GM21526 (cell line): ENCODE data around the gene CORO6.
"Not testable (repeated sequence)": the region's sequence is repeated elsewhere in the genome, so short reads cannot be mapped to it uniquely, and the experiment has no call there.

ENCODE experiments used
- ATAC-seq: cut with Tn5 transposase; IDR thresholded peaks from one replicate; pipeline ENCODE4 v1.9.1; 2021; ENCODE audit warnings: moderate library complexity; ENCODE audit not compliant: unreplicated experiment, low FRiP score

CORO6 gene

GRCh38 chr17:29622337-29623282 is at the start of gene CORO6:
Gene CORO6 (minus strand): TSS chr17:29622912. CDS start chr17:29621421, 1,491 bp downstream.
- no peak for ATAC-seq

- ATAC-seq, result no peak
Observed at GRCh38 chr17:29671661-29672060, 48.9 kb upstream of the CORO6 start.

DNA sequence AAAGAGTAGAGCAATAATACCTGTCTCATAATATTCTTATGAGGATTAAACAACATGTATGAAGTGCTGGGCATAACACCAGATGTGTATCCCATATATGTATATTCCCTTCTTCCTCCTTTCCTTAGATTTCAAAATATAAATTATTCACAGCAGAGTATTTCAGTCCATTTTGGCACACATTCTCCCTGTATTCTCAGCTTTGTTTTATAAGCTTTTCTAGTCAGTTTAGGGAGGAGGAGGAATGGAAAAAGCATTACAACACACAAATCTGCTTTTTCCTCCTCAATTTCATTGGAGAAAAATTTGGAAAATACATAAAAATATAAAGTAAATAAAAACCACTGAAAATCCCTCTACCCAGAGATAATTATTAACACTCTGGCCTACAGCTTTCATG is 46.6 kb upstream of the CORO6 start:
- no peak for ATAC-seq

- no peak for ATAC-seq
Observed at GRCh38 chr17:29667969-29668368, 45.3 kb upstream of the CORO6 start.

- no peak for ATAC-seq
Observed at GRCh38 chr17:29665481-29665810, 42.7 kb upstream of the CORO6 start.

DNA sequence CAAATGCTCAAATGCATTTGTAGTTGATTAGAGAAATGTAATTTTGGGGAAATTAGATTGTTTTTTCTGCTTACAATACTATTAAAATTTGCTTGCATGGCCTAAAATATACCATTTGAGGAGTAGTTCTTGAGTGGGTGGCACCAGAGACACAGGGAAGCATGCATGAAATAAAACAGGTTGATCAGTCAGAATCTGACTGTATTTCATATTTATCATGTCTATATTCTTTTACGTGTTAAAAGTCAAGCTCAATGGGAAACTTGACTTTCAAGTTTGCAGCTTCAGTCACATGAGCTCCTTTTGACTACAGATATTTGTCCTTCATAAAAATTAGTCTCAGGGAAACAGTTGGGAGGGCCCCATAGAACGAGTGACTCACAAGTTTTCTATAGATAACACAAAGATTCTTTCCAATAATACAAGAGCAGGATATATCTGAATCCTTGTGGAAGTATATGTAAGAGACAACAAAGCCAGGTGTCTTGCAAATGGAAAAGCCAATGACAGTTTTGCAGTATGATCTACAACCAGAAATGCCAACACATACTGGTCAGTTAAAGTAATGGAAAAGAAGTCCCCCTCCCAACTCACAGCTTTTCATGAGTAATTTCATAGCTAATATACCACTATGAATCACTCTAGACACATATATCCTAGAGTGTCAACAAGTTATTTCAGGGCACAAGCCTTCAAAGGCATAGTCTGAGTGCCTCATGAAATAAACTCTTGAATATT is 42.2 kb upstream of the CORO6 start:
- no peak for ATAC-seq

DNA sequence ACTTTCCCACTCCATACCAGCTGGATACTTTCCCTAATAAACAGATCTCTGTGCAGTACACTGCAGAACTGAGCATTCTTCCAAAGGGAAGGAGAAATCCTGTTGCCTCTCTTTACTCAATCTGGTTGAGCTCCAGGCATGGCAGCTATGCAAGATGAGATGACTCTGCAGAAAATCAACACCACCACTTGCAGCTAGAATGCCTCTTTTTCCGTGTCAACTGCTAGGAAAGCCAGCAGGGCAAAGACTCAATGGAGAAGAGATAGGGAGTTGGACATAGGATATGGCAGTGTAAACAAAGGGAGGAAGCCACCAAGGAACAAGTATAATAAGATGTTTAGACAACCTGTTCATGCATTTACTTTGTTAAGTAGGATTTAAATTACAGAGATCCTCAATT is 40.4 kb upstream of the CORO6 start:
- no peak for ATAC-seq

- ATAC-seq, result no peak
Observed at GRCh38 chr17:29661213-29661612, 38.5 kb upstream of the CORO6 start.

DNA sequence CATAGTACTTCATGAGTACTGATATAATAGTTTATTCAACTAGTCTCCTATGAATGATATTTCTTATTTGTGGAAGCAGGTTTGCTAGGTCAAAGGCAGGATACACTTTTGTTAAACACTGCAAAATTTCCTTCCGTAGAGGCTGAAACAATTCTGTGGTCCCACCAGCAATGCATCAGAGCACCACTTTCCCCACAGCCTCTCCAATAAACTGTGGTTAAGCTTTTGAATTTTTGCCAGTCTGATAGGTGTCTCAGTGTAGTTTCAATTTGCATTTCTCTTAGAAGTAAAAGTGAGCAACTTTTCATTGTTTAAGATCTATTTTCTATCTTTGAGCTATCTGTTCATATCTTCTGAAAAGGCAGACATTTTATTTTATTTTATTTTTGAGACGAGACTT is 36.4 kb upstream of the CORO6 start:
- no peak for ATAC-seq

GRCh38 chr17:29655323-29655722 is 32.6 kb upstream of the CORO6 start:
- ATAC-seq, result no peak

DNA sequence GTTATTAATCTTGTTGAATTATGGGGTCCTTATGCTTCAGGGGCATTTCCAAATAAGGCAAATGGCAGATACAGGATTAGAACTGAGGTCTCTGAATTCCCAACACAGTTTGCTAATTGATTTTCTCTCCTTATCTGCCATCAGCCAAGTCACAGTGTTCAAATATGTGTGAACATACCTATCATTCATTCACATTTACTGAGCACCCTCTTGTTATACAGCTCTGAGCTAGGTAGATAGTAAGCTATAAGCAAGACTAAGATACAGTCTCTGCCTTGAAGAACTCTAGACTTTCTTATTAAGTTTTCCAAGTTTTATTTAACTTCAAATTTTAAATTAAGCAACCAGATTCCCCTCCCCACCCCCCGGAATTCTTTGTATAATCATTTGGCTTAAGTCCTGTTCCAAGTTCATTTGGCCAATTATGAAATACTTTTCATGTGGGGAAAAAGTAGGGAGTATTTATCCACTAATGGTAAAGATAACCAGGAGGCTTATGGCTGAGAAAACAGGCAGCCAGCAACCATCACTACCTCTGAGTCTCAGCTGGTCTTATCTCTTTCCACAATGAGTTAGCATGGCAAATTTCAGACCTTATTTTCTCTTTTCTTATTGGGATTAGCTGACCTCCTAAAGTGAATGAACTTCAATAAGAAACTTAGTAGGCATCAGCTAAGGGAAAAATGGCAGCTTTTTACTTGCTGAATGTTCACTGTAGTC is 31.4 kb upstream of the CORO6 start:
- ATAC-seq, result no peak

GRCh38 chr17:29652976-29653375 is 30.3 kb upstream of the CORO6 start:
- ATAC-seq, result no peak

GRCh38 chr17:29651913-29652312 is 29.2 kb upstream of the CORO6 start:
- ATAC-seq, result not testable (repeated sequence)

DNA sequence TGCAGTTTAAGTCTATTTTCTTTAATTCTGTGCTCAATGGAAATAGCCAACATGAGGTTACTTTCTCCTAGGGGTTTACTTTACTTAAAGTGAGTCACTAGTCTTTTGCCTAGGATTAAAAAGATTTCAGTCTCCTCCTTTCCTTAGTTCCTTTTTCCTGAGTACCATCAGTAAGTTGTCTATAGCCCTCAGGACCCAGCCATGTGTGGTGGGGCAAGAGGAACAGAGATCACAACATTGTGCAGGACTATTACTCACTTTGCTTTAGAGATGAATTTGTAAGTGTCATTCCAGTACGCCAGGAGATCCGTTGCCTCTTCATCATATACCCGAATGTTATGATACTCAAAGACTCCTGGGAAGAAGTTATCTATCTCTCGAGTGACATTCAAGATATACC is 27.7 kb upstream of the CORO6 start:
- ATAC-seq, result no peak

GRCh38 chr17:29649359-29649758 is 26.6 kb upstream of the CORO6 start:
- ATAC-seq, result no peak

DNA sequence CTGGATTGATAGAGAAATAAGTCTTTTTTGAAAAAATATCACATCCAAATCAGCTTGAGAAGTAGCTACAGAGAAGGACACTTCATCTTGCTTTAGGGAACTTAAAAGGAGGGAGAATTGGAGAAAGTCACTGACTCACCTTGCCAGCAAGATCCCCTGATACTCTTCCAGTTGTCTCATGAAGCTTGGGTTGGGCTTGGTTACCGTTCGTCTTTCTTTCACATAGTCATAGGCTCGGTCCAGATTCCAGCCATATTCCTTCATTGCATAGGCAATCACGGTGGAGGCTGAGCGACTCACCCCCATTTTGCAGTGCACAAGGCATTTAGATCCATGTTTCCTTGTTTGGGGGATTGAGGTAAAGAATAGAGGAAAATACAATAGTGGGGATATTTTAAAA is 25.3 kb upstream of the CORO6 start:
- ATAC-seq, result no peak

GRCh38 chr17:29645515-29646051 is 22.9 kb upstream of the CORO6 start:
- no peak for ATAC-seq

- no peak for ATAC-seq
Observed at GRCh38 chr17:29643817-29644160, 21.1 kb upstream of the CORO6 start.

DNA sequence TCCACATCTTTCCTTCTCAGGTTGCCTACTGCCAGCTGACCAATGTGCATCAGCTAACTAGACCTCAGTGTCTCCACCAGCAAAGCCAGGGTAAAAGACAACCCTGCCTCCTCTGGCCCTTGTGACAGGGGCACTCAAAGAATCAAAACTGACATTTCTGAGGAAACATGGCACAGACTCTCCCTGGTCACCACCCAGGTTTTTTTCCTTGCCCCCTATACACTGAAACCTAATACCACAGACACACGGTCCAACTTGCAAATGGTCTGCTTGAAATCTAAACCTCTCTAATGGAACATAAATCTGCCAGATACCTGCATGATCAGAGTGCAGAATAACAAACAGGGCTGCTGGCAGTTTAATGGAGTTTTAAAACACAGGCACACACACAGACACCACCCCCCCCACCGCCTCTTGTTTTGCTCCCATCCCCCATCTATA is 19.5 kb upstream of the CORO6 start:
- ATAC-seq, result no peak

DNA sequence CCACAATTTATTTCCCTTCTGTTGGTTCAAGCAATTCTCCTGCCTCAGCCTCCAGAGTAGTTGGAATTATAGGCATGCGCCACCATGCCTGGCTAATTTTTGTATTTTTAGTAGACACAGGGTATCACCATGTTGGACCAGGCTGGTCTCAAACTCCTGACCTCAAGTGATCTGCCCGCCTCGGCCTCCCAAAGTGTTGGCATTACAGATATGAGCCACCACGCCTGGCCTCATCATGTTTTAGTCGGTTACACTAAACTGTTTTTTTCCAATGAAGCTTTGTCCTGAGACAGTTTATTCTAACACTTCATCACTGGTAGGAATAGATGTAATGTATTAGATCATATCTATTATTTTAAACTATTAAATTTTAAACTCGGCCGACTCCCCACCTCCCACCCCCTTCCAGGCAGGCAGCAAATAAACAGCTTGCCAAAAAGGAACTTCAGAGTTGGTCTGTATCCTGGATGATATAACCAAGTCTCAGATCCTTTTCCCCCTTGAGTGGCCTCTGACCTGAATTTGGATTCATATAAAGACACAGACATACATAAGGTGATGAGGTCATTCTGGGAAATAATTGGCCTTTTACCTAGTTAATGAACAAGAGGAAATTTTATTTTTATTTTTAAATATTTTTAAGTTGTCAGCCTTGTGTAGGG is 18.4 kb upstream of the CORO6 start:
- no peak for ATAC-seq
